K562 (cell line): ENCODE measurements around the gene SIGLEC9. TPM values are rescaled to one million over a fixed set of nuclear protein-coding genes. Genes with fewer than 3 reads are reported as not detected.

Source experiments
- BRF1 ChIP-seq: IDR thresholded peaks from 3 replicates; pipeline ENCODE4 v1.6.1; 2011; ENCODE audit warnings: borderline replicate concordance, mild to moderate bottlenecking; ENCODE audit not compliant: insufficient read length; ENCODE audit errors: extremely low read depth
- ETS1 ChIP-seq: conservative IDR thresholded peaks from 2 replicates; pipeline ENCODE4 v1.6.1; 2011; ENCODE audit warnings: low read depth, mild to moderate bottlenecking, low read length; ENCODE audit not compliant: control insufficient read depth
- HMGN3 ChIP-seq: IDR thresholded peaks from 2 replicates; pipeline ENCODE4 v1.6.1; 2011; ENCODE audit warnings: borderline replicate concordance, low read depth, mild to moderate bottlenecking, mixed read lengths, low read length; ENCODE audit not compliant: insufficient read length; ENCODE audit errors: extremely low read depth
- KDM5B ChIP-seq: fragments of 200-600 bp; sonication (generic); IDR thresholded peaks from 2 replicates; pipeline ENCODE4 v1.6.1; 2012; ENCODE audit warnings: low read depth, mild to moderate bottlenecking, moderate library complexity, low read length, control low read depth, inconsistent platforms; ENCODE audit not compliant: insufficient replicate concordance
- MBD2 ChIP-seq: sonication (generic); IDR thresholded peaks from 2 replicates; pipeline ENCODE4 v1.6.1; 2016; ENCODE audit warnings: low read depth, borderline replicate concordance
- NRF1 ChIP-seq, 2 experiments: fragments of 450-650 bp; IDR thresholded peaks in 1 of 2; conservative IDR thresholded peaks in 1 of 2; 2 replicates each; pipeline ENCODE4 v1.6.1; 2014; ENCODE audit warnings: mild to moderate bottlenecking in 2 of 2
- PRPF4 ChIP-seq: fragments of 200-400 bp; formaldehyde crosslinking; IDR thresholded peaks from one replicate; pipeline ENCODE4 v1.6.1; 2017; ENCODE audit warnings: low read length, low read depth, mild to moderate bottlenecking; ENCODE audit not compliant: insufficient read depth, poor library complexity, severe bottlenecking
- RFX1 ChIP-seq: fragments of 450-650 bp; IDR thresholded peaks from 2 replicates; pipeline ENCODE4 v1.6.1; 2016; ENCODE audit warnings: mild to moderate bottlenecking, moderate library complexity
- SUPT5H ChIP-seq: fragments of 450-650 bp; IDR thresholded peaks from 2 replicates; pipeline ENCODE4 v1.6.1; 2016
- TBP ChIP-seq: optimal IDR thresholded peaks from 2 replicates; pipeline ENCODE3; 2011; ENCODE audit warnings: low read depth, low read length, improper control_type of control experiment
- TCF7L2 ChIP-seq: fragments of 150-350 bp; IDR thresholded peaks from 2 replicates; pipeline ENCODE4 v1.6.1; 2016; ENCODE audit warnings: low read depth, mild to moderate bottlenecking, low read length, moderate library complexity
- THRAP3 ChIP-seq: fragments of 450-650 bp; IDR thresholded peaks from 2 replicates; pipeline ENCODE4 v1.6.1; 2016; ENCODE audit warnings: mild to moderate bottlenecking, inconsistent platforms, borderline replicate concordance
- USF1 ChIP-seq: sonication (generic); formaldehyde crosslinking; IDR thresholded peaks from 2 replicates; pipeline ENCODE4 v1.9.0; 2022; ENCODE audit warnings: mild to moderate bottlenecking, missing genetic modification reagents
- ZBED1 ChIP-seq: IDR thresholded peaks from 2 replicates; pipeline ENCODE4 v1.6.1; 2014
- ZBTB17 ChIP-seq: fragments of 450-650 bp; formaldehyde crosslinking; IDR thresholded peaks from 2 replicates; pipeline ENCODE4 v1.4.0; 2020; ENCODE audit warnings: mild to moderate bottlenecking
- ZNF699 ChIP-seq: fragments of 250-450 bp; sonication (Bioruptor Pico); IDR thresholded peaks from 2 replicates; pipeline ENCODE4 v1.8.0; 2021; ENCODE audit warnings: mild to moderate bottlenecking, moderate library complexity; ENCODE audit not compliant: insufficient replicate concordance
- polyA plus RNA-seq, 8 experiments: library from polyadenylated mRNA; depleted of rRNA in 4 of 8; stranded (reverse) in 5 of 8; unstranded in 3 of 8; fragments of >200 nt; fragmentation: Nextera tagmentation in 2 of 8; fragmentation: Illumina TruSeq in 1 of 8; extraction: Ambion mirVana in 2 of 8; extraction: Trizol in 1 of 8; gene quantifications; 2 replicates each; pipeline versions ENCODE4 v1.2.1 to v1.2.3, GENCODE V29; 2011 to 2014; ENCODE audit warnings: inconsistent platforms in 1 of 8, missing spikeins in 1 of 8
- total RNA-seq, 7 experiments: library from RNA; depleted of rRNA in 6 of 7; stranded (reverse); fragments of >200 nt in 6 of 7; fragmentation: Illumina TruSeq in 2 of 7; extraction: Trizol in 2 of 7; gene quantifications; 2 replicates each; pipeline versions ENCODE4 v1.2.1 to v1.2.3, GENCODE V29; 2011 to 2021; ENCODE audit warnings: low replicate concordance in 1 of 7
- TF ChIP-seq, protein P1 (sequence below): fragments of 250-450 bp; sonication (Bioruptor Pico); IDR thresholded peaks from 2 replicates; pipeline ENCODE4 v1.4.0; 2020; ENCODE audit warnings: mild to moderate bottlenecking, moderate library complexity
- TF ChIP-seq, protein P2 (sequence below), 3 experiments: fragments of 200-800 bp in 1 of 3; fragments of 250-450 bp in 1 of 3; fragments of 450-650 bp in 1 of 3; sonication (Bioruptor Pico) in 1 of 3; sonication (Bioruptor generic) in 1 of 3; formaldehyde crosslinking in 1 of 3; IDR thresholded peaks; 2 replicates each; pipeline versions ENCODE4 v1.6.1 to v1.8.0; 2016 to 2022; ENCODE audit warnings: mild to moderate bottlenecking in 2 of 3, missing genetic modification characterization in 2 of 3, missing compliant biosample characterization in 1 of 3, moderate library complexity in 1 of 3
- TF ChIP-seq, protein P3 (sequence below): fragments of 250-450 bp; sonication (Bioruptor Pico); IDR thresholded peaks from 2 replicates; pipeline ENCODE4 v1.8.0; 2021; ENCODE audit warnings: moderate library complexity, mild to moderate bottlenecking, inconsistent platforms

Gene SIGLEC9
- total and polyA plus RNA-seq, 9 of the 15 experiments (the other 6 are each of a cell fraction or from before 2014, with no cell fraction given), result 0.09 to 0.34 (median 0.22) TPM; not detected in 4

DNA sequence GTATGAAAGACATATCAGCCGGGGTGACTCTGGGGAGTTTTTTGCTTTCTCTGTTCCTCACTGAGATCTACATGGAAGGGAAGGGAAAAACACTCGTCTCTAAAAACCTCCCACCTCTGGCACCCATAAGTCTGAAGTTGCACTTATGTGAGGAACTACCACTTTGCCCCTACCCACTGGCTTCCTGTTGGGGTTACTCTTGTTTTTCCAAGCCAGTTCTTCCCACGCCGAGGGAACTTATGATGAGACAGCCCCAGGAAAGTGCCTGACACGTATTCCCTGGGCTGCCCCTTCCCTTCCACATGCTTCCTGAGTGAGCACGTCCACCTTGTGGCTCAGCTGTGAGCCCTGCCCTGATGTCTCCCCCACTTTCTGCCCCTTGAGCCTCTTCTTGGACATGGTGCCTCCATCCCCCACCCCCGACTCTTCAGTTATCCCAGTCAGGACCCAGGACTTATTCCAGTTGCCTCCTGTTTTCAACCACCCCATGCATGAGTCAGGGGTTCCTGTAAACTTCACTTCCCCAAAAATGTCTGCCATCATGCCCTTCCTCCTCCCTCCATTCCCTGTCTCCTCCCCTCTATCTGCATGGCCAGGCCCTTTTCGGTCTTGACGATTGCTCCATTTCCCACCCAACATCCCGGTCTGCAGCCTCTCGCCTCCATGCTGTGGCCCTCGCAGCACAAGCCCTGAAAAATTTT is 12.3 kb downstream of the SIGLEC9 start (continued):
- TF ChIP-seq SUPT5H (peak; percentile 58), ETS1 (no peak), MBD2 (0 out of 2 replicates have a peak, but pooled peaks have one; percentile 34), NRF1 (conservative IDR thresholded peaks at IDR 0.05 in 1 of 2, IDR thresholded peaks at IDR 0.05 in 1 of 2) (no peak), HMGN3 (no peak), TBP (peak; percentile 89), ZBED1 (peak; percentile 90), USF1 (CRISPR knock-in tag) (no peak), ZNF699 (CRISPR knock-in tag) (no peak), BRF1 (no peak), KDM5B (peak; percentile 83), ZBTB17 (0 out of 2 replicates have a peak, but pooled peaks have one; percentile 36), TCF7L2 (no peak), RFX1 (no peak), THRAP3 (no peak), PRPF4 (no peak)
- TF ChIP-seq, protein P1, sequence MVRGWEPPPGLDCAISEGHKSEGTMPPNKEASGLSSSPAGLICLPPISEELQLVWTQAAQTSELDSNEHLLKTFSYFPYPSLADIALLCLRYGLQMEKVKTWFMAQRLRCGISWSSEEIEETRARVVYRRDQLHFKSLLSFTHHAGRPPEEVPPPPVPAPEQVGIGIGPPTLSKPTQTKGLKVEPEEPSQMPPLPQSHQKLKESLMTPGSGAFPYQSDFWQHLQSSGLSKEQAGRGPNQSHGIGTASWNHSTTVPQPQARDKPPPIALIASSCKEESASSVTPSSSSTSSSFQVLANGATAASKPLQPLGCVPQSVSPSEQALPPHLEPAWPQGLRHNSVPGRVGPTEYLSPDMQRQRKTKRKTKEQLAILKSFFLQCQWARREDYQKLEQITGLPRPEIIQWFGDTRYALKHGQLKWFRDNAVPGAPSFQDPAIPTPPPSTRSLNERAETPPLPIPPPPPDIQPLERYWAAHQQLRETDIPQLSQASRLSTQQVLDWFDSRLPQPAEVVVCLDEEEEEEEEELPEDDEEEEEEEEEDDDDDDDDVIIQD (CRISPR knock-in tag), result no peak
- TF ChIP-seq, protein P2, sequence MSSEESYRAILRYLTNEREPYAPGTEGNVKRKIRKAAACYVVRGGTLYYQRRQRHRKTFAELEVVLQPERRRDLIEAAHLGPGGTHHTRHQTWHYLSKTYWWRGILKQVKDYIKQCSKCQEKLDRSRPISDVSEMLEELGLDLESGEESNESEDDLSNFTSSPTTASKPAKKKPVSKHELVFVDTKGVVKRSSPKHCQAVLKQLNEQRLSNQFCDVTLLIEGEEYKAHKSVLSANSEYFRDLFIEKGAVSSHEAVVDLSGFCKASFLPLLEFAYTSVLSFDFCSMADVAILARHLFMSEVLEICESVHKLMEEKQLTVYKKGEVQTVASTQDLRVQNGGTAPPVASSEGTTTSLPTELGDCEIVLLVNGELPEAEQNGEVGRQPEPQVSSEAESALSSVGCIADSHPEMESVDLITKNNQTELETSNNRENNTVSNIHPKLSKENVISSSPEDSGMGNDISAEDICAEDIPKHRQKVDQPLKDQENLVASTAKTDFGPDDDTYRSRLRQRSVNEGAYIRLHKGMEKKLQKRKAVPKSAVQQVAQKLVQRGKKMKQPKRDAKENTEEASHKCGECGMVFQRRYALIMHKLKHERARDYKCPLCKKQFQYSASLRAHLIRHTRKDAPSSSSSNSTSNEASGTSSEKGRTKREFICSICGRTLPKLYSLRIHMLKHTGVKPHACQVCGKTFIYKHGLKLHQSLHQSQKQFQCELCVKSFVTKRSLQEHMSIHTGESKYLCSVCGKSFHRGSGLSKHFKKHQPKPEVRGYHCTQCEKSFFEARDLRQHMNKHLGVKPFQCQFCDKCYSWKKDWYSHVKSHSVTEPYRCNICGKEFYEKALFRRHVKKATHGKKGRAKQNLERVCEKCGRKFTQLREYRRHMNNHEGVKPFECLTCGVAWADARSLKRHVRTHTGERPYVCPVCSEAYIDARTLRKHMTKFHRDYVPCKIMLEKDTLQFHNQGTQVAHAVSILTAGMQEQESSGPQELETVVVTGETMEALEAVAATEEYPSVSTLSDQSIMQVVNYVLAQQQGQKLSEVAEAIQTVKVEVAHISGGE (CRISPR knock-in tag; IDR thresholded peaks at IDR 0.05), result peak in 1 of 3 experiments; percentile 57; a peak in 2 of 6 replicates
- TF ChIP-seq, protein P3, sequence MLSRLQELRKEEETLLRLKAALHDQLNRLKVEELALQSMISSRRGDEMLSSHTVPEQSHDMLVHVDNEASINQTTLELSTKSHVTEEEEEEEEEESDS, result peak; percentile 61
